Measurements from ENCODE around the gene ST14. TPM values are rescaled to one million over a fixed set of nuclear protein-coding genes. Genes with fewer than 3 reads are reported as not detected.

The ST14 gene
- total and polyA plus RNA-seq, 11 donors, result 0.37 to 13.0 (median 1.3) TPM

DNA sequence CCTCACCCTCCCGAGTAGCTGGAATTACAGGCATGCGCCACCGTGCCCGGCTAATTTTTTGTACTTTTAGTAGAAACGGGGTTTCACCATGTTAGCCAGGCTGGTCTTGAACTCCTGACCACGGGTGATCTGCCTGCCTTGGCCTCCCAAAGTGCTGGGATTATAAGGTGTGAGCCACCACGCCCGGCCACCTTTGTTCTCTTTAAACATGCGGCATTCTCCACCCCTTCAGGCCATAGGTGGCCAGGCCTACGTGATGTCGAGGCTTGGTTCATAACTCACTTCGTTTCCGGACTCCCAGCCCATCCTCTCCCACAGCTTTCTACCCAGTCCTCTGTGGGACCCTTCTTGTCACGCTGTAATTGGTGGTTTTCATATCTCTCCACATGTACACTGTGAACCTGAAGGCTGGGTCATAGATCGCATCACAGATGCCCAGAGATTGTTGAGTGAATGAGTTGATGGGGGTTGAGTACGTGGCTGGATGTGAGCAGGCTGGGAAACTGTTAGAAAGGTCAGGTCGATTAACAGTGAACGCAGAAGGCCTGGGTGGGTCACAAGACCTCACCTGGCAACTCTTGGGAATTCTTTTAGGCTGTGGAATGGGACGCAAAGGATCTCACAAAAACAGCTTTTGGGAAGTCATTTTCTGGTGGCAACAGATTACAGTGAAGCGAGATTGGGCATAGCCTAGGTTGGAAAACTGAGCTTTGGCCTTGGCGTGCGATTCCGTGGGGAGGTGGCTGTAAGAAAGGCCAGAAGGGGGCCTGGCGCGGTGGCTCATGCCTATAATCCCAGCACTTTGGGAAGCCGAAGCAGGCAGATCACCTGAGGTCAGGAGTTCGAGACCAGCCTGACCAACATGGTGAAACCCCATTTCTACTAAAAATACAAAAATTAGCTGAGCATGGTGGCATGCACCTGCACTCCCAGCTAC lies 44.5 kb downstream of the ST14 start:
- no peaks in the 10 kb centered on the region for H3K27me3 ChIP-seq
- ATAC-seq (no peak), DNase-seq (no peak)
- intact Hi-C loops (cut with DNase I), result no loop called here
- H3K36me3 ChIP-seq, result no peaks in the 10 kb centered on the region
- TF ChIP-seq, protein P1, sequence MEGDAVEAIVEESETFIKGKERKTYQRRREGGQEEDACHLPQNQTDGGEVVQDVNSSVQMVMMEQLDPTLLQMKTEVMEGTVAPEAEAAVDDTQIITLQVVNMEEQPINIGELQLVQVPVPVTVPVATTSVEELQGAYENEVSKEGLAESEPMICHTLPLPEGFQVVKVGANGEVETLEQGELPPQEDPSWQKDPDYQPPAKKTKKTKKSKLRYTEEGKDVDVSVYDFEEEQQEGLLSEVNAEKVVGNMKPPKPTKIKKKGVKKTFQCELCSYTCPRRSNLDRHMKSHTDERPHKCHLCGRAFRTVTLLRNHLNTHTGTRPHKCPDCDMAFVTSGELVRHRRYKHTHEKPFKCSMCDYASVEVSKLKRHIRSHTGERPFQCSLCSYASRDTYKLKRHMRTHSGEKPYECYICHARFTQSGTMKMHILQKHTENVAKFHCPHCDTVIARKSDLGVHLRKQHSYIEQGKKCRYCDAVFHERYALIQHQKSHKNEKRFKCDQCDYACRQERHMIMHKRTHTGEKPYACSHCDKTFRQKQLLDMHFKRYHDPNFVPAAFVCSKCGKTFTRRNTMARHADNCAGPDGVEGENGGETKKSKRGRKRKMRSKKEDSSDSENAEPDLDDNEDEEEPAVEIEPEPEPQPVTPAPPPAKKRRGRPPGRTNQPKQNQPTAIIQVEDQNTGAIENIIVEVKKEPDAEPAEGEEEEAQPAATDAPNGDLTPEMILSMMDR (IDR thresholded peaks at IDR 0.05), result no peak
- no peak for TF ChIP-seq POLR2A (IDR thresholded peaks at IDR 0.05)
- WGBS, 4 donors, result 88 to 96% (median 95%) methylated on average over 27 of the region's 27 CpGs
- H3K4me3 ChIP-seq, result no peak overlapping the region
- H3K27ac ChIP-seq, result no peak overlapping the region
- H3K9me3 ChIP-seq, result peaks cover 0 to 5% (median 0%) of the 10 kb centered on the region in 12 donors
- H3K4me1 ChIP-seq, result no peaks in the 10 kb centered on the region

DNA sequence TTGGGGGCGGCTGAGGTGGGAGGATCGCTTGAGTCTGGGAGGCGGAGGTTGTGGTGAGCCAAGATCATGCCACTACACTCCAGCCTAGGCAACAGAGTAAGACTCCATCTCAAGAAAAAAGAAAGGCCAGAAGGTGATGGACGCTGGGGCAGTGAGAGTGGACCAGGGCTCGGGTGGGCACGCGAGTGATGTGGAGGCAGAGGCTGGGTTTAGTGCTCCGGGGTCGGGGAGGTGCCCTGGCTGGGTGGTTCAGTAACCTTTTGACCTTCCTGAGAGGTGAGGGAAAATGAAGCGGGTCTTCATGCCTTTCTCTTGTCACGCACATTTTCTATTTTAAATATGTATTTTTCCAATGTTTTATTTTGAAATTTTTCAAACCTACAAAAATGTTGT lies 45.1 kb downstream of the ST14 start:
- TF ChIP-seq POLR2A (IDR thresholded peaks at IDR 0.05), result no peak
- TF ChIP-seq, protein P1 (IDR thresholded peaks at IDR 0.05), result no peak
- Histone ChIP-seq H3K36me3 (no peaks in the 10 kb centered on the region), H3K27ac (no peak overlapping the region), H3K27me3 (no peaks in the 10 kb centered on the region), H3K9me3 (peaks cover 0 to 5% (median 0%) of the 10 kb centered on the region in 12 donors), H3K4me3 (no peak overlapping the region), H3K4me1 (no peaks in the 10 kb centered on the region)
- 88 to 94% (median 90%) methylated on average over 11 of the region's 11 CpGs for WGBS, 4 donors
- intact Hi-C loops (cut with DNase I), result no loop called here
- no peak for ATAC-seq
- no peak for DNase-seq

DNA sequence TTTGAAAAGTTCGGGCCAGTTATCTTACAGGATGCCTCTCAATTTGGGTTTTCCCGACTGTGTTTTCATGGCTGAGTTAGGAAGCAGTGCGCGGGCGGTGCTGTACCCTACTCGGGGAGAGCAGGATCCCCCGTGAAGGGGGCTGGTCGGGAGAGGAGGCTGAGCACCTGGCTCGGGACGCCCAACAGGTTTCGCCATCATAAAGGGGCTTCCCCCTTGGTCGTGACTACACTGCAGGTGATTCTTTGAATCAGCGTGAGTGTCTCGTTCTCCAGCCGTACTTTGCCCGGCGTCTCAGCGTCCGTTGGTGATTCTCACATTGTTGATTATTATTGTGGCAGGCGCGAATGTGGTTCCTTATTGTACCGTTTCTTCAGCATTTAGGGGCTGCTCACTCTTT lies 46.6 kb downstream of the ST14 start:
- no peak for ATAC-seq
- intact Hi-C loops (cut with DNase I), result no loop called here
- Histone ChIP-seq H3K27me3 (no peaks in the 10 kb centered on the region), H3K4me1 (no peaks in the 10 kb centered on the region), H3K4me3 (no peak overlapping the region), H3K27ac (no peak overlapping the region), H3K9me3 (peaks cover 0 to 5% (median 0%) of the 10 kb centered on the region in 12 donors), H3K36me3 (no peaks in the 10 kb centered on the region)
- WGBS, 4 donors, result 88 to 93% (median 90%) methylated on average over 22 of the region's 22 CpGs
- no peak for DNase-seq
- TF ChIP-seq POLR2A (IDR thresholded peaks at IDR 0.05), result no peak
- TF ChIP-seq, protein P1 (IDR thresholded peaks at IDR 0.05), result no peak

DNA sequence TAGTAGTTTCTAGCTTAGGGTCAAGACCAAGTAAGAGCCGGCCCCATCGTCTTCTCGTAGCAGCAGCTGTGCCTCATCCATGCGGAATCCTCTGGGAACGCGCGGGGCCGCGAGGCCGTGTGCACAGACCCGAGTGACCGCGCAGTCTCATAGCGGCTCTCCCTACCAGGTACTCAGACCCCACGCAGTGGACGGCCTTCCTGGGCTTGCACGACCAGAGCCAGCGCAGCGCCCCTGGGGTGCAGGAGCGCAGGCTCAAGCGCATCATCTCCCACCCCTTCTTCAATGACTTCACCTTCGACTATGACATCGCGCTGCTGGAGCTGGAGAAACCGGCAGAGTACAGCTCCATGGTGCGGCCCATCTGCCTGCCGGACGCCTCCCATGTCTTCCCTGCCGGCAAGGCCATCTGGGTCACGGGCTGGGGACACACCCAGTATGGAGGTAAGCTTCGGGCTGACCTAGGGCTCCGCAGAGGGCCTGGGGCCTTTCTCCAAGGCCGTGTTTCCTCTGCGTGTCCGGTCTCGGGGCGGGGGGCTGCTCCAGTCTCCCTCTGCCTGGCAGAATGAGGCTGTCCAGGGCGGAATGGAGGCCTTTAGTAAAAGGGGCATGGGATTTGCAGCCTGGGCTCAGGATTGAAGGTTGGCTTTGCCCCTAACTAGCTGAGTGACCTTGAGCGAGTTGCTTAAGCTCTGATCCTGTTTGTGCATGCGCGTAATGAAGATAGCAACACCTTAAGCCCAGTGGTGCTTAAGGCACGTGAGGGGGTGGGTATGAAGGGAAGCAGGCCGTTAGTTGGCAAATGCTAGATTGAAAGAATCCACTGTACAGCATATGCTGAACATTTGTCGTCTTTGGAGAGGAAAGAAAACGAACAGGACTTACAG lies 48.9 kb downstream of the ST14 start:
- Histone ChIP-seq H3K27ac (no peak overlapping the region), H3K4me3 (no peak overlapping the region), H3K9me3 (no peaks in the 10 kb centered on the region), H3K27me3 (peaks cover 0 to 6% (median 0%) of the 10 kb centered on the region in 9 donors), H3K36me3 (no peaks in the 10 kb centered on the region), H3K4me1 (peaks cover 0 to 8% (median 4%) of the 10 kb centered on the region in 12 donors)
- intact Hi-C loops (cut with DNase I), result no loop called here
- 93 to 95% (median 95%) methylated on average over 39 to 45 of the region's 45 CpGs for WGBS, 4 donors
- ATAC-seq (no peak), DNase-seq (peak in 1 of 5 donors; percentile 10)
- TF ChIP-seq, protein P1 (IDR thresholded peaks at IDR 0.05), result no peak
- no peak for TF ChIP-seq POLR2A (IDR thresholded peaks at IDR 0.05)

All from heart left ventricle (tissue), 16 donors.